Measurements from ENCODE around the gene OSTF1. TPM values are rescaled to one million over a fixed set of nuclear protein-coding genes. Genes with fewer than 3 reads are reported as not detected.

Gene OSTF1
- total RNA-seq, 1 donor from 2014 or later = 77.8 TPM

DNA sequence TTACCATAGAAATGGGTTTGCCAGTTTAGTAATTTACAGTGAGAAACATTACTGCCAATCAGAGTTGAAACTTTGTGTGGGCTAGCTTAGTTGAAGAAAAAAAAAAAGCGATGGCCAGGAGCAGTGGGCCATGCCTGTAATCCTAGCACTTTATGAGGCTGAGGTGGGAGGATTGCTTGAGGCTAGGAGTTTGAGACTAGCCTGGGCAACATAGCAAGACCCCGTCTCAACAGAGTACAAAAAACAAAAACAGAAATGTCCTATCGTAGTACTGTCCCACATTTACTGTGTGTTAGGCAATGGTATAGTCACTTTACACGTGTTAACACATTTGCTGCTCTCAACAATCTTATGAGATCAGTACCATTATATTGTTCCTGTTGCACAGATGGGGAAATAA, 2.3 kb downstream of the OSTF1 start:
- intact Hi-C loops (cut with DNase I) = no loop called here
- no peak for DNase-seq
- Histone ChIP-seq H3K27ac (peak overlapping the region; percentile 37), H3K4me3 (peak overlapping the region; percentile 21), H3K27me3 (no peaks in the 10 kb centered on the region), H3K4me1 (peaks cover 62% of the 10 kb centered on the region), H3K36me3 (no peaks in the 10 kb centered on the region), H3K9me3 (no peaks in the 10 kb centered on the region)
- ATAC-seq = no peak
- TF ChIP-seq, protein P1, sequence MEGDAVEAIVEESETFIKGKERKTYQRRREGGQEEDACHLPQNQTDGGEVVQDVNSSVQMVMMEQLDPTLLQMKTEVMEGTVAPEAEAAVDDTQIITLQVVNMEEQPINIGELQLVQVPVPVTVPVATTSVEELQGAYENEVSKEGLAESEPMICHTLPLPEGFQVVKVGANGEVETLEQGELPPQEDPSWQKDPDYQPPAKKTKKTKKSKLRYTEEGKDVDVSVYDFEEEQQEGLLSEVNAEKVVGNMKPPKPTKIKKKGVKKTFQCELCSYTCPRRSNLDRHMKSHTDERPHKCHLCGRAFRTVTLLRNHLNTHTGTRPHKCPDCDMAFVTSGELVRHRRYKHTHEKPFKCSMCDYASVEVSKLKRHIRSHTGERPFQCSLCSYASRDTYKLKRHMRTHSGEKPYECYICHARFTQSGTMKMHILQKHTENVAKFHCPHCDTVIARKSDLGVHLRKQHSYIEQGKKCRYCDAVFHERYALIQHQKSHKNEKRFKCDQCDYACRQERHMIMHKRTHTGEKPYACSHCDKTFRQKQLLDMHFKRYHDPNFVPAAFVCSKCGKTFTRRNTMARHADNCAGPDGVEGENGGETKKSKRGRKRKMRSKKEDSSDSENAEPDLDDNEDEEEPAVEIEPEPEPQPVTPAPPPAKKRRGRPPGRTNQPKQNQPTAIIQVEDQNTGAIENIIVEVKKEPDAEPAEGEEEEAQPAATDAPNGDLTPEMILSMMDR (IDR thresholded peaks at IDR 0.05) = no peak

DNA sequence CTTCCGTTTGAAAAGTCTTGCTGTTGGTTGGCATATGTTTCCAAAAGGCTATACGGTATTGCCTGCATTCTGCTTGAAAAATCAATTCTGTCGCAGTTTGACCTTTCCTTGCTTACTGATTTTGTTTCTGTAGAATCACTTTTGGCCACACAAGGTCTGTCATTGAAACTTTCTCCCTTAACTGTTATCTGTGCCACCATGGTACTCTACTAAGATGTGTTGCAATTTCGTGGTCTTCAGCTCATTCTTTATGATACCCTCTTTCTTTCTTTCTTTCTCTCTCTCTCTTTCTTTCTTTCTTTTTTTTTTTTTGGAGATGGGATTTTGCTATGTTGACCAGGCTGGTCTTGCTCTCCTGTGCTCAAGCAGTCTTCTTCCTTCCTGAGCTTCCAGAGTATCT, 4.5 kb downstream of the OSTF1 start:
- TF ChIP-seq, protein P1 (IDR thresholded peaks at IDR 0.05) = no peak
- Histone ChIP-seq H3K4me1 (peaks cover 59% of the 10 kb centered on the region), H3K36me3 (no peaks in the 10 kb centered on the region), H3K4me3 (no peak overlapping the region), H3K9me3 (no peaks in the 10 kb centered on the region), H3K27ac (no peak overlapping the region), H3K27me3 (no peaks in the 10 kb centered on the region)
- DNase-seq = no peak
- intact Hi-C loops (cut with DNase I) = no loop called here
- ATAC-seq = no peak

DNA sequence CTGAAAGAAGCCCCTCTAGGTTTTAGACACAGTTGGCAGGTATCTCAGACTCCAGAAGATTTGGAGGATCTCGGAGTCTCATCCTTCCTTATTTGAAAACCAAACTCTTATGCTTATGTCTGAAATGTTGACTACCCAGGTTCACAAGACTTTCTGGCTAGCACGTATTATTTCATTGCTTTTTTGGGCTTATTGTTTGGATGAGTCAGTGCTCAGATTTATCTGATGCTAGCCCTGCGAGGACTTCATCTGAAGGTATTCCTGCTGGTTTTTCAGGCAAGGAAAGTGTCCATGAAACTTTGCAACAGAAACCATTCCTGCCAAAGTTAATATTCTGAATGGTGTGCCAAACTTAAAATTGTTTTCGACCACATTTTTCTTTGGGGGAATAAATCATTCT, 8.5 kb downstream of the OSTF1 start:
- Histone ChIP-seq H3K9me3 (no peaks in the 10 kb centered on the region), H3K27ac (no peak overlapping the region), H3K27me3 (no peaks in the 10 kb centered on the region), H3K4me1 (peaks cover 56% of the 10 kb centered on the region), H3K36me3 (no peaks in the 10 kb centered on the region), H3K4me3 (no peak overlapping the region)
- intact Hi-C loops (cut with DNase I) = no loop called here
- no peak for DNase-seq
- ATAC-seq = no peak
- TF ChIP-seq, protein P1 (IDR thresholded peaks at IDR 0.05) = no peak

DNA sequence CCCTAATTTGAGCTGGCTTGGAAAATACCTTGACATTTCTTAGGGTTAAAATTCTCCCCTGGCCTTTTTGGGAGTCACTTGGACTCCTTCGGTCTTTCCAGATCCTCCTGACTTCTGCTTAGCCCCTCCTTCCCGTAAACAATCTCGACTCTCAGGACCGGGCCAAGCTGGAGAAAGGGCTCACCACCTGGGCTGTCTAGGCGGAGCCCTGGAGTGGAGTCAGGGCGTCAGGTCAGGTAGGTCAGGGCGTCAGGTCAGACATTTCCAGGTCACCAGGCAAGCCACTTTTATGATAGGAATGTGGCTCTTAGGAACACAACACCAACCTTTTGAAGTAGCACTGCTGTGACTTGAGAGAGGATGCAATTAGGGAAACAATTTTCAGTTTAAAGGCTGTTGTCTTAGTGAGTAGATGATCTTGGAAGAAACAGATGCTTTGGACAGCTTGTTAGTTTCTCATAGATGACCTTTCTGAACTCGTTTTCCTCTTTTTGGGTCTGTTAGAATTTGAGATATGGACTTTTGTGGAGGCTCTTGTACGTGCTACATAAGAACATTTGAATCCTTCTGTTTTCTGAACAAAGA, 12.8 kb downstream of the OSTF1 start:
- intact Hi-C loops (cut with DNase I) = no loop called here
- H3K27me3 ChIP-seq = no peaks in the 10 kb centered on the region
- peaks cover 6% of the 10 kb centered on the region for H3K36me3 ChIP-seq
- no peak overlapping the region for H3K4me3 ChIP-seq
- DNase-seq (peak; percentile 70), ATAC-seq (peak; percentile 91)
- H3K4me1 ChIP-seq = peaks cover 36% of the 10 kb centered on the region
- TF ChIP-seq, protein P1 (IDR thresholded peaks at IDR 0.05) = no peak
- H3K27ac ChIP-seq = peak overlapping the region; percentile 55
- no peaks in the 10 kb centered on the region for H3K9me3 ChIP-seq

DNA sequence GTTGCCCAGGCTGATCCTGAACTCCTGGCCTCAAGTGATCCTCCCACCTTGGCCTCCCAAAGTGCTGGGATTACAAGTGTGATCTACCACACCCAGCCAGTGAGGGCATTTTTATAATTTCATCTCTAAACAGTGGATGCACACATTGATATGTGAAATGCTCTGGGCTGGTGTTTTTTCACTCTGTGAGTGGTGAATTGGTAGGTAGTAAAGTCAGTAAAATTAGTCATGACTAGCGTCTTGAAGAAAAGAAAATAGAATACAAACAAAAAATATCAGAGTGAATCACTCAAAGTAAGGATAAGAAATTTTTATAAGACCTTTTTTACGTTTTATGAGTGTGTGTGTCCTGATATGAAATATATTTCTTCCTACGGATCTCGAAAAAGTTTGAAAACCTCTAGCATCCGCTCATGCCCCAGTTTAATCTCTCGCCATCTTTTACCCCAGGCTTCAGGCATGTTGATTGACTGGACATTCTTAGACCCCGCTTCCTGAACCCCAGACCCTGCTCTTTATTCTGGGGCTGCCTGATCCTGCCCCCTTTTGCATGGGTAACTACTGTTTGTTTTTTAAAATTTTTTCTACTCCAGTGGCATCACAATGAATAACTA, 14.0 kb downstream of the OSTF1 start:
- H3K36me3 ChIP-seq = peaks cover 6% of the 10 kb centered on the region
- no peaks in the 10 kb centered on the region for H3K27me3 ChIP-seq
- H3K9me3 ChIP-seq = no peaks in the 10 kb centered on the region
- TF ChIP-seq, protein P1 (IDR thresholded peaks at IDR 0.05) = no peak
- H3K27ac ChIP-seq = no peak overlapping the region
- H3K4me3 ChIP-seq = no peak overlapping the region
- intact Hi-C loops (cut with DNase I) = no loop called here
- H3K4me1 ChIP-seq = peaks cover 34% of the 10 kb centered on the region
- no peak for ATAC-seq
- DNase-seq = no peak
